HCT116 (cell line): ENCODE data around the gene POU2F3. TPM values are rescaled to one million over a fixed set of nuclear protein-coding genes. Genes with fewer than 3 reads are reported as not detected.

Experiments used
- ATAC-seq: fragments of 200-7000 bp; cut with Tn5 transposase; 2 replicates; pipeline ENCODE4 v1.9.1; 2020; ENCODE audit warnings: mild to moderate bottlenecking, moderate library complexity
- BruUV-seq: library from RNA; stranded (reverse); fragments of 400-500 nt; replicated peaks from 2 replicates; lab custom pipeline; 2021; lab: Mats Ljungman, UMichigan
- CTCF ChIA-PET: fragments of 300-600 bp; sonication (Branson Sonifier 250); formaldehyde crosslinking; loops from one replicate; lab custom pipeline; 2021; ENCODE audit warnings: antibody characterized with exemption; lab: Charles Lee
- POLR2A ChIA-PET: fragments of 300-600, 350-600 bp; sonication (Branson Sonifier 250); formaldehyde crosslinking; loops from one replicate; lab custom pipeline; 2021; ENCODE audit warnings: antibody characterized with exemption; lab: Charles Lee
- RAD21 ChIA-PET, 2 experiments: fragments of 300-600 bp; sonication (Branson Sonifier 250); formaldehyde crosslinking; loops; one replicate each; lab custom pipeline; 2023; ENCODE audit warnings: low total read pairs in 2 of 2; ENCODE audit not compliant: uncharacterized antibody in 2 of 2, unreplicated experiment in 2 of 2, low non-redundant PET in 1 of 2; lab: Charles Lee
- DNase-seq: peaks from one replicate; pipeline ENCODE4 v3.0.0-alpha.2; 2010; ENCODE audit warnings: low read depth, low spot score
- H2AFZ ChIP-seq: fragments of 200-600 bp; shearing (Covaris generic), sonication (generic); 2 replicates; pipeline ENCODE4 v1.6.1; 2017; ENCODE audit warnings: low read depth, mixed run types, mixed read lengths, antibody characterized with exemption, low read length; ENCODE audit not compliant: poor library complexity, severe bottlenecking
- H3K27ac ChIP-seq: 2 replicates; pipeline ENCODE4 v1.5.1; 2012; ENCODE audit warnings: low read depth, low read length
- H3K27me3 ChIP-seq: fragments of 200-600 bp; sonication (generic); 2 replicates; pipeline ENCODE4 v1.6.1; 2016; ENCODE audit warnings: mixed run types, low read length, mixed read lengths; ENCODE audit not compliant: insufficient read depth
- H3K36me3 ChIP-seq, 2 experiments: fragments of 200-500 bp in 1 of 2; fragments of 200-600 bp in 1 of 2; sonication (Bioruptor generic) in 1 of 2; sonication (generic) in 1 of 2; 2 replicates each; pipeline versions ENCODE4 v1.5.1 to v1.6.1; 2014 to 2016; ENCODE audit warnings: low read length in 2 of 2, inconsistent platforms in 1 of 2, mixed read lengths in 1 of 2, mixed run types in 1 of 2; ENCODE audit not compliant: insufficient read depth in 2 of 2, control insufficient read depth in 1 of 2
- H3K4me1 ChIP-seq, 2 experiments: fragments of 200-600 bp in 1 of 2; sonication (generic) in 1 of 2; 2 replicates each; pipeline versions ENCODE4 v1.5.1 to v1.6.1; 2012 to 2017; ENCODE audit warnings: low read length in 2 of 2, inconsistent platforms in 1 of 2, mild to moderate bottlenecking in 1 of 2, mixed read lengths in 1 of 2, mixed run types in 1 of 2, moderate library complexity in 1 of 2; ENCODE audit not compliant: insufficient read depth in 2 of 2, control insufficient read depth in 1 of 2
- H3K4me2 ChIP-seq: fragments of 200-600 bp; sonication (generic); 2 replicates; pipeline ENCODE4 v1.6.1; 2017; ENCODE audit warnings: mixed run types, low read length, mixed read lengths
- H3K4me3 ChIP-seq, 2 experiments: fragments of 200-600 bp in 1 of 2; sonication (generic) in 1 of 2; replicated peaks in 1 of 2; 2 replicates each; pipeline ENCODE4 v1.5.1; 2011 to 2016; ENCODE audit warnings: low read length in 2 of 2, control low read depth in 1 of 2, low read depth in 1 of 2, mild to moderate bottlenecking in 1 of 2, mixed read lengths in 1 of 2, mixed run types in 1 of 2
- H3K79me2 ChIP-seq: fragments of 200-600 bp; sonication (generic); 2 replicates; pipeline ENCODE4 v1.6.1; 2017; ENCODE audit warnings: mild to moderate bottlenecking, mixed run types, low read length, moderate library complexity, mixed read lengths; ENCODE audit not compliant: insufficient read depth
- H3K9ac ChIP-seq: fragments of 200-600 bp; sonication (generic); 2 replicates; pipeline ENCODE4 v1.6.1; 2016; ENCODE audit warnings: low read length, mixed read lengths
- H3K9me2 ChIP-seq: fragments of 200-600 bp; sonication (generic), shearing (Covaris generic); 2 replicates; pipeline ENCODE4 v1.6.1; 2017; ENCODE audit warnings: mixed run types, mild to moderate bottlenecking, moderate library complexity; ENCODE audit not compliant: insufficient read depth
- H3K9me3 ChIP-seq, 2 experiments: fragments of 200-500 bp in 1 of 2; fragments of 200-600 bp in 1 of 2; sonication (Bioruptor generic) in 1 of 2; sonication (generic) in 1 of 2; 2 replicates each; pipeline ENCODE4 v1.6.1; 2014 to 2017; ENCODE audit warnings: low read length in 2 of 2, mixed read lengths in 2 of 2, inconsistent platforms in 1 of 2, low read depth in 1 of 2, mild to moderate bottlenecking in 1 of 2, mixed run types in 1 of 2, moderate library complexity in 1 of 2; ENCODE audit not compliant: control insufficient read depth in 1 of 2, insufficient read depth in 1 of 2
- H4K20me1 ChIP-seq: fragments of 200-600 bp; sonication (generic), shearing (Covaris generic); 2 replicates; pipeline ENCODE4 v1.6.1; 2017; ENCODE audit warnings: mixed run types, mild to moderate bottlenecking, moderate library complexity; ENCODE audit not compliant: insufficient read depth
- RAD21 ChIP-seq: IDR thresholded peaks from 2 replicates; pipeline ENCODE4 v1.6.1; 2012; ENCODE audit warnings: low read depth, mild to moderate bottlenecking
- intact Hi-C: fragments of 100-400 bp; cut with micrococcal nuclease; formaldehyde crosslinking; loops from 2 replicates; pipeline ENCODE4 v1.10.0; 2022
- total RNA-seq: library from RNA; stranded (reverse); gene quantifications from one replicate; pipeline ENCODE4 v1.2.1, GENCODE V29; 2021; ENCODE audit not compliant: unreplicated experiment
- TF ChIP-seq, protein P1 (sequence below), 3 experiments: fragments of 200-600 bp in 1 of 3; sonication (generic) in 1 of 3; IDR thresholded peaks in 2 of 3; conservative IDR thresholded peaks in 1 of 3; 2 replicates each; pipeline ENCODE4 v1.5.1; 2012 to 2017; ENCODE audit warnings: low read depth in 2 of 3, low read length in 2 of 3, antibody characterized with exemption in 1 of 3, borderline replicate concordance in 1 of 3, control low read depth in 1 of 3, mild to moderate bottlenecking in 1 of 3, mixed read lengths in 1 of 3, mixed run types in 1 of 3, moderate library complexity in 1 of 3; ENCODE audit not compliant: insufficient read depth in 1 of 3
- TF ChIP-seq, protein P2 (sequence below): IDR thresholded peaks from 2 replicates; pipeline ENCODE4 v1.6.1; 2012

Gene POU2F3
- total RNA-seq, 1 experiment from 2014 or later, result 0.15 TPM

DNA sequence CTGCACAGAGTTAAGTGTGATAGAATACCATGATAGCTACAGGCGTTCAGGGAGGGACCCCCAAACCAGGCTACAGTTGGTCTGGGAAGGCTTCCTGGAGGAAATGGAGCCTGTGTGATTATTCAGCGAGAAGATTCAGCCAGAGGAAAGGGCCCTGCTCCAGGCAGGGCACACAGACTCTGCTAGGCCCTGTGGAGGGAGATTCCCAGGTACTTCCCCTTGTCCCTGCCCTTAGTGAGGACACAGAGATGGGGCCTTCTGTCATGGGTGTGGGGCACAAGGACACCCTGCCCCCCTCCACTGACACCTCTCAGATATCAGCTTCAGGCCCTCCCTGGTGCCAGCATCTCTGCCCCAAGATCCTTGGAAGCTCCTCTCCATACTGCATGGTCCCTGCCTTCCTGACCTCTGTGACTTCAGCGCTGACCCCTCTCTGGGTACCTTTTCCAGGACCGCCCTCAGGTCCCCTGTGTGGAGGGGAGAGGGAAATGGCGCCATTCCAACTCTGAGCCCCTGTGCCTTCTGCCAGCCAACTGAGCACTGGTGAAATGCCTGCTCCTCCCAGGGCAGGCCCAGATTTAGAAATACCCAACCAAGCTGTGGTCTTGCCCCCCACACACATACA is 12.6 kb upstream of the POU2F3 start:
- POLR2A ChIA-PET, result no interaction called here

DNA sequence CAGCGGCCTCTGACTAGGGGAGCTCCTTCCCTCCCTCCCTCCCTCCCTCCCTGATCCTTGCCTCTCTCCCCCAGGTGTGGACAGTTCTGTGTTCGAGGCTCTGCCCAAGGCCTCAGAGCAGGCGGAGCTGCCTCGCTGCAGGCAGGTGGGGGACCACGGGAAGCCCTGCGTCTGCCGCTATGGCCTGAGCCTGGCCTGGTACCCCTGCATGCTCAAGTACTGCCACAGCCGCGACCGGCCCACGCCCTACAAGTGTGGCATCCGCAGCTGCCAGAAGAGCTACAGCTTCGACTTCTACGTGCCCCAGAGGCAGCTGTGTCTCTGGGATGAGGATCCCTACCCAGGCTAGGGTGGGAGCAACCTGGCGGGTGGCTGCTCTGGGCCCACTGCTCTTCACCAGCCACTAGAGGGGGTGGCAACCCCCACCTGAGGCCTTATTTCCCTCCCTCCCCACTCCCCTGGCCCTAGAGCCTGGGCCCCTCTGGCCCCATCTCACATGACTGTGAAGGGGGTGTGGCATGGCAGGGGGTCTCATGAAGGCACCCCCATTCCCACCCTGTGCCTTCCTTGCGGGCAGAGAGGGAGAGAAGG is 11.1 kb upstream of the POU2F3 start:
- DNase-seq, result no peak
- CTCF ChIA-PET, result interaction anchor here (1.1 to 11.9 kb wide), 5 partner anchors 18 to 121 kb away, joined by 3 to 240 read pairs (median 4); no protein-coding TSS in a partner anchor

More for the DNA sequence above, 12.6 kb upstream of the POU2F3 start:
- Histone ChIP-seq H3K9me3 (no peaks in the 10 kb centered on the region), H4K20me1 (no peaks in the 10 kb centered on the region), H3K27me3 (no peaks in the 10 kb centered on the region), H3K4me2 (no peak overlapping the region), H3K27ac (no peak overlapping the region), H3K4me3 (no peak overlapping the region), H2AFZ (no peak overlapping the region), H3K79me2 (no peaks in the 10 kb centered on the region), H3K36me3 (no peaks in the 10 kb centered on the region), H3K4me1 (no peaks in the 10 kb centered on the region), H3K9me2 (no peaks in the 10 kb centered on the region), H3K9ac (no peak overlapping the region)
- no peak for DNase-seq
- ChIA-PET CTCF (interaction anchor here (0.9 kb wide), 1 partner anchor 76 kb away, joined by 3 read pairs; no protein-coding TSS in a partner anchor), RAD21 (no interaction called here)
- no peak for ATAC-seq
- BruUV-seq, result no TSS peak
- intact Hi-C loops, result no loop called here
- no peak for TF ChIP-seq RAD21

More for the DNA sequence above, 11.1 kb upstream of the POU2F3 start:
- POLR2A ChIA-PET, result no interaction called here
- Histone ChIP-seq H3K4me1 (no peaks in the 10 kb centered on the region), H3K27me3 (no peaks in the 10 kb centered on the region; the same call in 1 of the 2 replicates), H2AFZ (no peak overlapping the region), H3K9ac (no peak overlapping the region), H3K36me3 (no peaks in the 10 kb centered on the region), H3K27ac (no peak overlapping the region), H4K20me1 (no peaks in the 10 kb centered on the region), H3K79me2 (no peaks in the 10 kb centered on the region), H3K4me3 (no peak overlapping the region), H3K4me2 (no peak overlapping the region), H3K9me2 (no peaks in the 10 kb centered on the region), H3K9me3 (no peaks in the 10 kb centered on the region)
- ATAC-seq, result peak; percentile 57
- intact Hi-C loops, result loop anchor here (1.0 kb wide), 1 partner anchor 57 kb away; no protein-coding TSS in a partner anchor
- BruUV-seq, result no TSS peak
- RAD21 ChIA-PET, result no interaction called here
- TF ChIP-seq, protein P1, sequence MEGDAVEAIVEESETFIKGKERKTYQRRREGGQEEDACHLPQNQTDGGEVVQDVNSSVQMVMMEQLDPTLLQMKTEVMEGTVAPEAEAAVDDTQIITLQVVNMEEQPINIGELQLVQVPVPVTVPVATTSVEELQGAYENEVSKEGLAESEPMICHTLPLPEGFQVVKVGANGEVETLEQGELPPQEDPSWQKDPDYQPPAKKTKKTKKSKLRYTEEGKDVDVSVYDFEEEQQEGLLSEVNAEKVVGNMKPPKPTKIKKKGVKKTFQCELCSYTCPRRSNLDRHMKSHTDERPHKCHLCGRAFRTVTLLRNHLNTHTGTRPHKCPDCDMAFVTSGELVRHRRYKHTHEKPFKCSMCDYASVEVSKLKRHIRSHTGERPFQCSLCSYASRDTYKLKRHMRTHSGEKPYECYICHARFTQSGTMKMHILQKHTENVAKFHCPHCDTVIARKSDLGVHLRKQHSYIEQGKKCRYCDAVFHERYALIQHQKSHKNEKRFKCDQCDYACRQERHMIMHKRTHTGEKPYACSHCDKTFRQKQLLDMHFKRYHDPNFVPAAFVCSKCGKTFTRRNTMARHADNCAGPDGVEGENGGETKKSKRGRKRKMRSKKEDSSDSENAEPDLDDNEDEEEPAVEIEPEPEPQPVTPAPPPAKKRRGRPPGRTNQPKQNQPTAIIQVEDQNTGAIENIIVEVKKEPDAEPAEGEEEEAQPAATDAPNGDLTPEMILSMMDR (IDR thresholded peaks at IDR 0.05 in 2 of 3, conservative IDR thresholded peaks at IDR 0.05 in 1 of 3; ENCODE audit: borderline replicate concordance in 1 of 3, insufficient read depth in 1 of 3, low read depth in 2 of 3, low read length in 2 of 3), result peak; percentile 10 to 40 (median 38); a peak in 2 of 6 replicates
- TF ChIP-seq, protein P2, sequence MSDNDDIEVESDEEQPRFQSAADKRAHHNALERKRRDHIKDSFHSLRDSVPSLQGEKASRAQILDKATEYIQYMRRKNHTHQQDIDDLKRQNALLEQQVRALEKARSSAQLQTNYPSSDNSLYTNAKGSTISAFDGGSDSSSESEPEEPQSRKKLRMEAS, result no peak
